Astrocyte (in vitro differentiated cells and primary cell): Measurements from ENCODE around the gene COL24A1. TPM values are rescaled to one million over a fixed set of nuclear protein-coding genes. Genes with fewer than 3 reads are reported as not detected.
"Not testable (repeated sequence)": the region's sequence is repeated elsewhere in the genome, so short reads cannot be mapped to it uniquely, and the experiment has no call there.

ENCODE experiments used
- DNase-seq: peaks from one replicate; pipeline ENCODE4 v3.0.0-alpha.2; 2010; ENCODE audit warnings: low read depth
- FAIRE-seq: peaks from 2 replicates; lab custom pipeline; 2011; peaks lifted over from hg19 to GRCh38; lab: Jason Lieb, UNC
- H2AFZ ChIP-seq: 2 replicates; pipeline ENCODE4 v1.6.0; 2012; ENCODE audit warnings: low read depth, low read length, inconsistent platforms
- H3K27ac ChIP-seq: 2 replicates; pipeline ENCODE4 v1.5.1; 2011; ENCODE audit warnings: low read depth, low read length, inconsistent platforms
- H3K27me3 ChIP-seq: 2 replicates; pipeline ENCODE4 v1.6.0; 2011; ENCODE audit warnings: low read length, inconsistent platforms; ENCODE audit not compliant: insufficient read depth
- H3K36me3 ChIP-seq: 2 replicates; pipeline ENCODE4 v1.5.1; 2011; ENCODE audit warnings: low read length, inconsistent platforms; ENCODE audit not compliant: insufficient read depth
- H3K4me1 ChIP-seq: 2 replicates; pipeline ENCODE4 v1.5.1; 2011; ENCODE audit warnings: low read length, inconsistent platforms; ENCODE audit not compliant: insufficient read depth
- H3K4me2 ChIP-seq: 2 replicates; pipeline ENCODE4 v1.6.0; 2012; ENCODE audit warnings: low read length, inconsistent platforms
- H3K4me3 ChIP-seq: 2 replicates; pipeline ENCODE4 v1.5.1; 2011; ENCODE audit warnings: low read depth, mild to moderate bottlenecking, low read length, inconsistent platforms; ENCODE audit not compliant: insufficient read depth
- H3K79me2 ChIP-seq: 2 replicates; pipeline ENCODE4 v1.6.0; 2012; ENCODE audit warnings: mild to moderate bottlenecking, low read length, inconsistent platforms; ENCODE audit not compliant: insufficient read depth
- H3K9ac ChIP-seq: 2 replicates; pipeline ENCODE4 v1.6.0; 2012; ENCODE audit warnings: mild to moderate bottlenecking, low read length, inconsistent platforms
- H3K9me3 ChIP-seq: 2 replicates; pipeline ENCODE4 v1.5.1; 2012; ENCODE audit warnings: low read depth, mild to moderate bottlenecking, low read length, inconsistent platforms; ENCODE audit not compliant: insufficient read depth
- H4K20me1 ChIP-seq: 2 replicates; pipeline ENCODE4 v1.6.0; 2012; ENCODE audit warnings: low read length, inconsistent platforms; ENCODE audit not compliant: insufficient read depth
- H3K27ac Mint-ChIP-seq: one replicate; pipeline ENCODE4 v1.8.0; 2021; ENCODE audit warnings: mild to moderate bottlenecking, mixed read lengths; ENCODE audit not compliant: unreplicated experiment
- H3K27me3 Mint-ChIP-seq: one replicate; pipeline ENCODE4 v1.8.0; 2021; ENCODE audit warnings: low read depth, mixed read lengths; ENCODE audit not compliant: unreplicated experiment
- H3K36me3 Mint-ChIP-seq: one replicate; pipeline ENCODE4 v1.8.0; 2021; ENCODE audit warnings: low read depth, mixed read lengths; ENCODE audit not compliant: unreplicated experiment
- H3K4me1 Mint-ChIP-seq: one replicate; pipeline ENCODE4 v1.8.0; 2021; ENCODE audit warnings: low read depth, mixed read lengths; ENCODE audit not compliant: unreplicated experiment
- H3K4me3 Mint-ChIP-seq: one replicate; pipeline ENCODE4 v1.8.0; 2021; ENCODE audit warnings: mild to moderate bottlenecking, moderate library complexity, mixed read lengths; ENCODE audit not compliant: unreplicated experiment
- H3K9me3 Mint-ChIP-seq: one replicate; pipeline ENCODE4 v1.8.0; 2021; ENCODE audit warnings: mild to moderate bottlenecking, mixed read lengths; ENCODE audit not compliant: unreplicated experiment
- EZH2 ChIP-seq: IDR thresholded peaks from 2 replicates; pipeline ENCODE4 v1.6.1; 2012; ENCODE audit warnings: mild to moderate bottlenecking, low read length, inconsistent platforms; ENCODE audit not compliant: insufficient read depth
- total RNA-seq: library from RNA; stranded (reverse); gene quantifications from 2 replicates; pipeline ENCODE4 v1.2.1, GENCODE V29; 2021
- TF ChIP-seq, protein P1 (sequence below): IDR thresholded peaks from 2 replicates; pipeline ENCODE4 v1.5.1; 2011; ENCODE audit warnings: low read depth, mild to moderate bottlenecking, inconsistent platforms, low read length, moderate library complexity; ENCODE audit not compliant: insufficient read depth

COL24A1 gene
- total RNA-seq, 1 donor from 2014 or later: 5.6 TPM

- H3K27ac Mint-ChIP-seq: no peak overlapping the region
- H3K79me2 ChIP-seq: no peaks in the 10 kb centered on the region
- peaks cover 2% of the 10 kb centered on the region for H3K4me1 Mint-ChIP-seq
- no peak overlapping the region for H3K9ac ChIP-seq
- H4K20me1 ChIP-seq: no peaks in the 10 kb centered on the region
- no peak overlapping the region for H3K27ac ChIP-seq
- no peak overlapping the region for H2AFZ ChIP-seq
- DNase-seq (no peak), FAIRE-seq (no peak)
- H3K4me3 Mint-ChIP-seq: no peak overlapping the region
- no peak overlapping the region for H3K4me2 ChIP-seq
- H3K4me3 ChIP-seq: no peak overlapping the region
- H3K36me3 Mint-ChIP-seq: peaks cover 1% of the 10 kb centered on the region
- H3K27me3 Mint-ChIP-seq: no peaks in the 10 kb centered on the region
- no peaks in the 10 kb centered on the region for H3K36me3 ChIP-seq
- no peaks in the 10 kb centered on the region for H3K4me1 ChIP-seq
- TF ChIP-seq EZH2: no peak
- TF ChIP-seq, protein P1, sequence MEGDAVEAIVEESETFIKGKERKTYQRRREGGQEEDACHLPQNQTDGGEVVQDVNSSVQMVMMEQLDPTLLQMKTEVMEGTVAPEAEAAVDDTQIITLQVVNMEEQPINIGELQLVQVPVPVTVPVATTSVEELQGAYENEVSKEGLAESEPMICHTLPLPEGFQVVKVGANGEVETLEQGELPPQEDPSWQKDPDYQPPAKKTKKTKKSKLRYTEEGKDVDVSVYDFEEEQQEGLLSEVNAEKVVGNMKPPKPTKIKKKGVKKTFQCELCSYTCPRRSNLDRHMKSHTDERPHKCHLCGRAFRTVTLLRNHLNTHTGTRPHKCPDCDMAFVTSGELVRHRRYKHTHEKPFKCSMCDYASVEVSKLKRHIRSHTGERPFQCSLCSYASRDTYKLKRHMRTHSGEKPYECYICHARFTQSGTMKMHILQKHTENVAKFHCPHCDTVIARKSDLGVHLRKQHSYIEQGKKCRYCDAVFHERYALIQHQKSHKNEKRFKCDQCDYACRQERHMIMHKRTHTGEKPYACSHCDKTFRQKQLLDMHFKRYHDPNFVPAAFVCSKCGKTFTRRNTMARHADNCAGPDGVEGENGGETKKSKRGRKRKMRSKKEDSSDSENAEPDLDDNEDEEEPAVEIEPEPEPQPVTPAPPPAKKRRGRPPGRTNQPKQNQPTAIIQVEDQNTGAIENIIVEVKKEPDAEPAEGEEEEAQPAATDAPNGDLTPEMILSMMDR: peak; percentile 11
- no peaks in the 10 kb centered on the region for H3K27me3 ChIP-seq
- peaks cover 6% of the 10 kb centered on the region for H3K9me3 Mint-ChIP-seq
- no peaks in the 10 kb centered on the region for H3K9me3 ChIP-seq
These were observed 74.4 kb downstream of the COL24A1 start for GRCh38 chr1:86082183-86082582.

- H3K4me1 Mint-ChIP-seq, H3K79me2 ChIP-seq, H3K27ac Mint-ChIP-seq, H2AFZ ChIP-seq, H3K9ac ChIP-seq, H3K9me3 ChIP-seq, H3K27me3 Mint-ChIP-seq, H3K9me3 Mint-ChIP-seq, FAIRE-seq, H3K27ac ChIP-seq, H3K4me3 Mint-ChIP-seq, H3K36me3 ChIP-seq, H3K36me3 Mint-ChIP-seq, DNase-seq, H3K4me3 ChIP-seq, H3K4me2 ChIP-seq, H4K20me1 ChIP-seq, H3K27me3 ChIP-seq: not testable (repeated sequence)
- peaks cover 14% of the 10 kb centered on the region for H3K4me1 ChIP-seq
These were observed 84.1 kb downstream of the COL24A1 start for GRCh38 chr1:86072474-86072873.

DNA sequence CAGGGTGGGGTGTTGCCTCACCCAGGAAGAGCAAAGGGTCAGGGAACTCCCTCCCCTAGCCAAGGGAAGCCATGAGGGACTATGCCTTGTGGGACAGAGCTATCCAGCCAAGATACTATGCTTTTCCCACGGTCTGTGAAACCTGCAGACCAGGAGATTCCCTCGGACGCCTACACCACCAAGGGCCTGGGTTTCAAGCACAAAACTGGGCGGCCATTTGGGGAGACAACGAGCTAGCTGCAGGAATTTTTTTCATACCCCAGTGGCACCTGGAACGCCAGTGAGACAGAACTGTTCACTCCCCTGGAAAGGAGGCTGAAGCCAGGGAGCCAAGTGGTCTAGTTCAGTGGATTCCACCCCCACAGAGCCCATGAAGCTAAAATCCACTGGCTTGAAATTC lies 84.7 kb downstream of the COL24A1 start:
- H3K27me3 Mint-ChIP-seq, DNase-seq, H3K4me3 Mint-ChIP-seq, H3K79me2 ChIP-seq, H2AFZ ChIP-seq, H3K36me3 Mint-ChIP-seq, H3K36me3 ChIP-seq, H4K20me1 ChIP-seq, H3K4me2 ChIP-seq, H3K27ac ChIP-seq, H3K27ac Mint-ChIP-seq, H3K9me3 ChIP-seq, H3K4me1 Mint-ChIP-seq, H3K9me3 Mint-ChIP-seq, H3K9ac ChIP-seq, FAIRE-seq, H3K4me3 ChIP-seq, H3K27me3 ChIP-seq: not testable (repeated sequence)
- H3K4me1 ChIP-seq: peaks cover 14% of the 10 kb centered on the region

DNA sequence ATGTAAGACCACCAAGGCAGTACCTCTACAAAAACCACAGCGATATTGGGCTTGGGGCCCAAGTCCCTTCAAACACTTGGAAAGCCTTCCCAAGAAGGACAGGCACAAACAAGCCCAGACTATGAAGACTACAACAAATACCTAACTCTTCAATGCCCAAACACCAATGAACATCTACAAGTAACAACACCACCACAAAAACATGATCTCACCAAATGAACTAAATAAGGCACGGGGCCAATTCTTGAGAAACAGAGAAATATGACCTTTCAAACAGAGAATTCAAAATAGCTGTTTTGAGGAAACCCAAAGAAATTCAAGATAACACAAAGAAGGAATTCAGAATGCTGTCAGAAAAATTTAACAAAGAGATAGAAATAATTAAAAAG lies 86.8 kb downstream of the COL24A1 start:
- no peak overlapping the region for H2AFZ ChIP-seq
- H3K27ac Mint-ChIP-seq: no peak overlapping the region
- no peaks in the 10 kb centered on the region for H3K36me3 Mint-ChIP-seq

More for the DNA sequence above, 86.8 kb downstream of the COL24A1 start:
- no peak overlapping the region for H3K4me3 ChIP-seq
- H3K27ac ChIP-seq: no peak overlapping the region
- H3K4me2 ChIP-seq: no peak overlapping the region
- Mint-ChIP-seq H3K9me3 (peaks cover 1% of the 10 kb centered on the region), H3K27me3 (no peaks in the 10 kb centered on the region), H3K4me3 (no peak overlapping the region), H3K4me1 (peaks cover 1% of the 10 kb centered on the region)
- FAIRE-seq (no peak), DNase-seq (peak; percentile 65)
- H3K4me1 ChIP-seq: peaks cover 14% of the 10 kb centered on the region
- no peaks in the 10 kb centered on the region for H3K36me3 ChIP-seq
- H3K9me3 ChIP-seq: no peaks in the 10 kb centered on the region
- no peak overlapping the region for H3K9ac ChIP-seq
- TF ChIP-seq EZH2: no peak
- TF ChIP-seq, protein P1: no peak
- no peaks in the 10 kb centered on the region for H4K20me1 ChIP-seq
- H3K79me2 ChIP-seq: no peaks in the 10 kb centered on the region
- H3K27me3 ChIP-seq: no peaks in the 10 kb centered on the region
